ENCODE results near the gene KIRREL3.

KIRREL3 gene

GRCh38 chr11:126599217-126599897, 401.2 kb downstream of the KIRREL3 start:
- no peak for DNase-seq (ENCODE audit: low spot score)

DNA sequence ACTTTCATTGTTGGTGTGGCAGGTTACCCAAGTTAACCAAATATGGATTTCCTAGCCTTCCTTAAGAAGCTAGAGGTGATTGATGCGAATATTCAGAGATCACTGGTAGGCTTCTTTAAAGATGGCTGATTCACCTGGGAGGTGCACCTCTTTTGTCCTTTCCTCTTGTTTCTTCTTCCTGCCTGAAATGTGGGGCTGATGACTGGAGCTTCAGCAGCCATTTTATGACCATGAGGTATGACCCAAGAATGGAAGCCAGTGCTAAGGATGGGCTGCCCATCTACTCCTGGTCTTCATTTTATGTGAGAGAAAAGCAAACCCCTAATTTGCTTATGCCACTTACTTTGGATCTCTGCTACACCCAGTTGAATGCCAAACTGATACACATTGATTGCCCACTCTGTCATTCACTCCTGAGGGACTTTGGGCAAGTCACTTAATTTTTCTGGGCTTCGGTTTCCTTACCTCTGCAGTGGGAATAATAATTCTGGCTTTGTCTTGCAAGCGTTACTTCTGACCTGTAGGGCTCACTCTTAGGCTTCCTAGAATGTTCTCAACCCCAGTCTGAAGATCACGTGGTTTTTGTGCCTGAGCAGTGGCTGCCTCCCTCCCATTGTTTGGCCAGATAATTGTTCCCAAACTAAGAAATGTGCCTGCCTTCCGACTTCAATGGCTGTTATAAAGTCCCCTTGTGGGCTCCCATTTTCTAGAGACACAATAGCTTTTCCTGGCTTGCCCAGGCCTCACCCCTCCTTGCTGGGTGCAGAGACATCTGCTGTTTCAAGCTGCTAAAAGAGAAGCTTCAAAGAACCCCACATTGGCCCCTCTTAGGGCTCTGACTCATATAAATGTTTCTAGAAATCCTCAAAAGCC, 402.0 kb downstream of the KIRREL3 start:
- no peak for DNase-seq (ENCODE audit: low spot score)

- no peak for DNase-seq (ENCODE audit: low spot score)
These were observed 403.5 kb downstream of the KIRREL3 start for GRCh38 chr11:126597041-126597440.

DNA sequence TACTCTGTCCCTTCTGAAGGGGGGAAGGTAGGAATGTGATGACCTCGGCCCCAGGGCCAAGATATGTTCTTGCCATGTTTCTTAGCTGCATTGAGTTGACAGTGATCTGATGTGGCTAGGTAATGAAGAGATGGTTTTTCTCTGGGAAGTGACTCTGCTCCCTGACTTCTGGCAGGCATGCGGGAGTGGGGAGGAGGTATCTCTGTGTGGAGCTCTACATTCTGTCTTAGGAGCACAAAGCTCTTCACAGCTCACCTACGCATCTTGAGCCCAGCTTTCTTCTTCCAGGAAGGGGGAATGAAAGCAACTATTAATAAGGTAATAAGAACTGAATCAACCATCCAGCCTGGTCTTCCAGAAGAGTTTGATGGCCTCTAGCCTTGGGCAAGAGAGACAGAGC, 404.1 kb downstream of the KIRREL3 start:
- DNase-seq (ENCODE audit: low spot score), result no peak

- DNase-seq (ENCODE audit: low spot score), result no peak
These were observed 405.0 kb downstream of the KIRREL3 start for GRCh38 chr11:126595560-126595959.

DNA sequence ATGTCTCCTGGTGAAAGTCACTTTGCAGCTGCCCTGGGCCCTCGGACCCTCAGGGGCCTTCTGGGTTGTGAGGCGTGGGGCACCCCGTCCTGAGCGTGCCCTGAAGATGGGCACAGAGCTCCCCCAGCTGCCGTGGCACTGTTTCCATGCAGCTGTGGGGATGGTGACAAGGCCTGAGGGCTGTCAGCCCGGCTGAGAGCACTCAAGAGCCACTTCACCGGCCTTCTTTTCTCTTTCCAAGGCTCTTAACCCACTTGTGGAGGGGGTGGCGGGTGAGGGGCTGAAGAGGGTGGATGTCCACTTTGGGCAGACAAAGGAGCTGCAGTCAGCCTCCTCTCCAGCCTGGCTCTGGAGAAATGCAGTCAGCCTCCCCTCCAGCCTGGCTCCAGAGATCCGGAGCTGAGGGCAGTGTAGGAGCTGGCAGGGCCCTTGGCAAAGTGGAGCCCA, 405.6 kb downstream of the KIRREL3 start:
- DNase-seq (ENCODE audit: low spot score), result no peak

GRCh38 chr11:126592496-126593410, 407.8 kb downstream of the KIRREL3 start:
- DNase-seq (ENCODE audit: low spot score), result no peak

GRCh38 chr11:126591966-126592489, 408.5 kb downstream of the KIRREL3 start:
- no peak for DNase-seq (ENCODE audit: low spot score)

GRCh38 chr11:126589492-126589803, 411.1 kb downstream of the KIRREL3 start:
- no peak for DNase-seq (ENCODE audit: low spot score)

- DNase-seq (ENCODE audit: low spot score), result no peak
These were observed 411.7 kb downstream of the KIRREL3 start for GRCh38 chr11:126588630-126589491.

GRCh38 chr11:126587541-126587940, 413.0 kb downstream of the KIRREL3 start:
- DNase-seq (ENCODE audit: low spot score), result no peak

DNA sequence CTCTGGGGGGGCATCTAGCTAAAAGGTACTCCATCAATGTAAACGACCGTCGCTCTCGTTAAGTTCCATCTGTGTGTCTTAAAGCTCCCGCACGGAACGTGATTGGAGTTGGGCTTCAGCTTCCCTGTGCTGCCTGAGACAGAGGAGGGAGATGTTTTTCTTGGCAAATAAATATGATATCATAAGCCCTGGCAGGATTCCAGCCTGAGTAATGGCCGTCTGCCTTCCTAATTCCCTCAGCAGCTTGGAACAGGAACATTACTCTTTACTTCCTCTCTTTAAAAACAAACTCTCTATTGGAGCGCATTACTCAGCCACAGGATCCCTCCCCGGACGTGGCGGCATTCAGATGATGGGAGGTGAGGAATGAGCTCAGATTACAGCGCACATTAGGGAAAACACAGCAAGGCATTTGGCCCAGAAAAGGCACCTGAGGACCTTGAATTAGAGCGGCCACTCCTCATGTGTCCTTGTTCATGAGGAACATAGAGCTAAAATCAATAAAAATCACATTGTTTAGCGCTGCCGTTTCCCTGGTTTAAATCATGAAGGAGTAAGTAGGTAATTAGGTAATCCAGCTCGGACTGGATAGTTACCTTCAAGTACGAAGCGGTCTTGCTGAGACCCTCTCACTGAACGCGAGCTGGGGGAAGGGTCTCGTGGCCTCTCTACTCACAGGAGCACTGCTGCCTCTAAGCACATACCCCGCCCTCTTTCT, 414.6 kb downstream of the KIRREL3 start:
- DNase-seq (ENCODE audit: low spot score), result no peak

DNA sequence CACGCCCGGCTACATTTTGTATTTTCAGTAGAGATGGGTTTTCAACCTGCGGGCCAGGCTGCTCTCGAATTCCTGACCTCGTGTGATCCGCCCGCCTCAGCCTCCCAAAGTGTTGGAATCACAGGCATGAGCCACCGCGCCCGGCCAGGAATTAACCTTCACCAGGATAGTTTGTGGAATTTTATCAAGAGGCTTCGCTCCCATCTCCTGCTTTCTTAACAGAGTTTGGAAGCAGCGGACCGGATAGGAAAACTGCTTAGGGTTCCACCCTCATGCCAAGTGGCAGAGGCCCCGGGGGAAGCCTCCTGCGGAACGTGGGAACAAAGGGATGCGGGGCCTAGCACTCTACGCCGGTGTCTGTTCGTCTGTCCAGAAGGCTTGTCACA, 415.2 kb downstream of the KIRREL3 start:
- no peak for DNase-seq (ENCODE audit: low spot score)

DNA sequence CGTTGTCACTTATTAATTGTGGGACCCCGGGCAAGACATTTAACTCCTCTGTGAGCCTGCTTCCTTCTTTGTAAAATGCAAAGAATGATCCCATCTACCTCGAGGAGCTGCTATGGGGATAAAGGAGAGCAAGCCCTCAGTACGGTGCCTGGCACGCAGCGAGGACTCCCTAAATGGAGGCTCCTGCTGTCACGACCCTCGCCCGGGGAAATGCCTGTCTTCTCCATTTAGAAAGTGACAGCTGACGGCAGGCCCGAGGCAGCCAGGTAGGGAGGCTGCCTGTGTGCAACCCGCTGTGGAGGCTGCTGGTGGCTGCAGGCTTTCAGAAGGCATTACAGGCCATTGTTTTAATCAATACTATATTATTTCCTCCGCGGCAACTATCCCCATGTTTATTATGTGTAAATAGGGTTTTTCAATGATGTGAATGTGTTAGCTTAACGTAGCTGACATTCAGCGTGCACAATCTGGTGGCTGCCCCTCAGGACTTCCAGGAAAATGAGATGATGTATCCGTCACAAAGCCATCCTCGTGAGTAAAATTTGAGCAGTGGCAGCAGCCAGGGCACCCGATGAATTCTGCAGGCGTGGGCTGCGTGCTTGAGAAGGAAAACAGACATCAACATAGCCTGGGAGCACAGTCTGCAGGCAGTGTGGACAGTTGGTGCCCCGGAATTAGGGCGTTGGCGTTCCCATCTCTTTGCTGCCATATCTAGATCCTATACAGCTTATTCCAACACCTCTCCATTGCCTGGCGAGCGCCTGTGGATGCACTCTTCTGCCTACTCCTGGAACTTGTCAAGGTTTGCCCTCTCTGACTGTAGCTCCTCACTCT, 416.8 kb downstream of the KIRREL3 start:
- no peak for DNase-seq (ENCODE audit: low spot score)

- no peak for DNase-seq (ENCODE audit: low spot score)
These were observed 417.5 kb downstream of the KIRREL3 start for GRCh38 chr11:126583101-126583500.

DNA sequence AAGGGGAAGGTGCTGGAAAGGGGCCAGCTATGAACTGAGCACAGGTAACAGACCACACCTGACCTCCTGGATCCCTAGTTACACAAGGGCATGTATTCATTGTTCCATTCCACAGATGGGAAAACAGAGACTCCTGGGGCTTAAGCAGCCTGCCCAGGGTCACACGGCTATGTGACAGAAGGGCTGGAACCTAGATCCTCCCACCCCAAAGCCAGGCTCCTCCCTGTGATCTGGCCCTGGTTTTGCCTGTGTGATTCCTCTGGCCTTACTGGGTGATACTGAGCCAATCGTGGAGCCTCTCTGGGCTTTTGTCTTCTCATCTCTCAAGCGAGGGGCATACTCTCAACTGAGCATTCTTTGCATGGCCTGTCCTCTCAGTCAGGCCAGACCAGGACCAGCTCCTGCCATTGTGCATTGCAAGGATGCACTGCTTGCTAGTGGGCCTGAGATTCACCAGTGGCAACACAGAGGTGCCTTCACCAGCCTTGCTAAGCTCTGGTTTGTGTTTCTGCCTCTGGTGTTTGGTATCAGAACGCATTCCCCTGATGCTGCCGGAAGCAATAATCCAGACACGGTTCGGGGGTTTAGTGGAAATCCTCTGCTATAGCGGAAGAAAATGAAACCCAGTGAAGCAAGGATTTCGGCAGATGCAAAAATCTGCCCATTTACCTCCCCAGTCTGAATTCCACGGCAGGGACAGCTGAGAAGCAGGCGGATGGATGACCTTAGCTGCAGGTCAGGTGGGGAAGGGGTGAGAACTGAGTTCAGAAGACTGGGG, 418.5 kb downstream of the KIRREL3 start:
- DNase-seq (ENCODE audit: low spot score), result no peak

DNA sequence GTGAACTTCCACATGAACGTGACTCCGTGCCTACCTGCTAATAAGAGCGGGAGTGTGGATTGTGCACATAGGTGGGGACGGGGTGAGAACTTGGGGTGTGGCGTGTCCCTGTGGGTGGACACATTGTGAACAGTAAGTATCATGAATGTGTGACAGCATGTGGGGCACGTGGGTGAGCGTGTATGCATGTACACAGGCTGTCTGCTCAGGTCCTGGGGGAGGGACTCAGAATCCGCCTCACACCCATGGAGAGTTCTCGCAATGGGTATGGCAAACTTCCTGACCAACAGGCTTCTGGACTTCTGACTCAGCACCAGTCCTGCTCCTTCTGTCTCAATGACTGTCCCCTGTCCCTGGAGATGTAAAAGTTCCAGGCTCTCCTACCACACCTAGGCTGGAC, 422.1 kb downstream of the KIRREL3 start:
- no peak for DNase-seq (ENCODE audit: low spot score)

- no peak for DNase-seq (ENCODE audit: low spot score)
These were observed 422.5 kb downstream of the KIRREL3 start for GRCh38 chr11:126578021-126578420.

DNA sequence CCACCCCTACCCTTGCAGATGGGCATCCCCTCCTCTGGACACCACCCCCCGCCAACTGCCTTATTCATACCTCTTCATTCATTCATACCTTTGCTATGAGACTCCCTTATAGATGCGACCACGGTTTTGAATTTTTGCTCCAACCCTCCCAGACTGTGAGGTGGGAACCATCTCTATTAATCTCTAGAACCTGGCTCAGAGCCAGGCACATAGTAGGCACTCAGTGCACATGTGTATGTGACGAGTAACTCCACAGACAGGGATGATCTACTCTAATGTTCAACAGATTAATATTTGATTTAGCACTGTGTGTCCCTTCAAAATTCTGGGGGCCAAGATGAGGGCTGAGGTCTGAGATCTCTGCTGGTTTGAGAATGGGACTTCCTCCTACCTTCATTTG, 424.7 kb downstream of the KIRREL3 start:
- no peak for DNase-seq (ENCODE audit: low spot score)
